NOMO-1 treated with DMSO at 0.1 percent for 48 hours (cell line): ENCODE measurements around the gene EFCAB11.

ENCODE experiments used
- DNase-seq: peaks from one replicate; lab custom pipeline; 2025; ENCODE audit not compliant: unreplicated experiment; lab: John Stamatoyannopoulos, UW

The EFCAB11 gene

GRCh38 chr14:89954070-89955021, at the start of gene EFCAB11:
TSS of gene EFCAB11 (minus strand) at chr14:89954730. CDS start at chr14:89954660, 70 bp downstream.
- DNase-seq: peak; percentile 99

GRCh38 chr14:90003526-90004307, 49.2 kb upstream of the EFCAB11 start:
- no peak for DNase-seq

DNA sequence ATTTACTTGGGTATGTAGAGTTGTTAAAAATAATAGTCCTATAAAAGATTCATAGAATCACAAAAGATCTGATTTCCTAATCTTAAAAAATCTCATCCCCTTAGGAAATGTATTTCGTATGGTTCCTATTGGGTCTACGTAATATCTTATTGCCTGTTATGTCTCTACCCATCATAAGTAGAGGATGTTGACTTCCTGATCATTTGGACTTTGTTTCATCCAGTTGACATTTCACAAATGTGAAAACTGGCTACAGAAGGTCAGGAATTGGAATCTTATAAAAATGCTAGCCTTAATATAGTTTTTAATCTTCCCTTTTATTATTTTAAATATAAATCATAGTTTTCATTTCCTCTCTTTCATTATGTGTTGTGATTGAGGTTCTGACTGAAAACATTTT, 46.4 kb upstream of the EFCAB11 start:
- DNase-seq: no peak

GRCh38 chr14:89996963-89997362, 42.4 kb upstream of the EFCAB11 start:
- no peak for DNase-seq

DNA sequence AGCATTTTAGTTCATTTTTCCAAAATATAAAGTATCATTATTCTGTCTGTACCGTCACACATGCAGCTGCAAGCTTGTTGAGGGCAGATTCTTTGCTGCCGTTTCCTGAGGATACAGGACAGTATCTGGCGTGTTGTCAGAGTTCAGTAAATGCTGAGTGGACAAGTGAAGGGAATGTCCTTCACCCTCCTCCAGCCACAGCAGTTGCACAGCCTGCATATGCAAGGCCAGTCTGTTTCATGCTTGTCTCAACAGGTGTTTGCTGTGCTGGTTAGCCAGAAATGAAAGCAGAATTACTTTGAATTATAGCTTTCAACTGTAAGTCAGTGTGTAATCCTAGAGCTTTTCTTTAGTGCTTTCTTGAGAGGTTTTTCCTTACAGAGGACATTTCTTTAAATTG, 37.7 kb upstream of the EFCAB11 start:
- DNase-seq: no peak

- no peak for DNase-seq
These were observed 36.2 kb upstream of the EFCAB11 start for GRCh38 chr14:89990623-89991275.

GRCh38 chr14:89990218-89990617, 35.7 kb upstream of the EFCAB11 start:
- no peak for DNase-seq

DNA sequence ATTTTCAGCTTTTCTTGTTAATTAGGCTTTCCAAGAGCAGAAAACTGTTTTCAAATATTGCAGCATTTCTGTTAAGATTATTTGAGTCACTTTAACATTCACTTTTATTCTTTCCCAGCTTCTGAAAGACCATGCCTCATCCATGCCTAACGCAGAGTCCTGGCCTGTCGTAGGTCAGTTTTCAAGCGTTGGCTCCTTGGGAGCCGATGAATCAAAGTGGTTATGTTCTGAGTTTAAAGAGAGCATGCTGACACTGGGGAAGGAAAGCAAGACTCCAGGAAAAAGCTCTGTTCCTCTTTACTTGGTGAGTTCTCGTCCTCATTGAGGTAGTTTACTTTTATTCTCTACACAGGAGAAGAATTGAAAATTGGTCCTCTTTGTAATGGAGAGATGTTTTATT, 34.3 kb upstream of the EFCAB11 start:
- no peak for DNase-seq

DNA sequence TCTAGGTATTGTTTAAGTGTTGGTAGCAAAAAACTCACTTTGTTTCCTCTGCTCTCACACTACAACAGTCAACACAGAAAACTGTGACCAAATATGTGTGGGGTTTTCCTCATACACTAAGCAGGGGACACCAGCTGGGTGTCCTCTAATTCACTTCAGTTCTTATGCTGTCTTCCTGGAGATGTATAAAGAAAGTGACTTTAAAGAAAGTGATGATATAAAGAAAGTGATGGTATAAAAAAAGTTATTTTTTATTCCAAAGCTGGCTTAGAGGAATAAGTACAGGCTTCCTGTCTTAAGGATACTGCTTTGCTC, 32.6 kb upstream of the EFCAB11 start:
- no peak for DNase-seq

DNA sequence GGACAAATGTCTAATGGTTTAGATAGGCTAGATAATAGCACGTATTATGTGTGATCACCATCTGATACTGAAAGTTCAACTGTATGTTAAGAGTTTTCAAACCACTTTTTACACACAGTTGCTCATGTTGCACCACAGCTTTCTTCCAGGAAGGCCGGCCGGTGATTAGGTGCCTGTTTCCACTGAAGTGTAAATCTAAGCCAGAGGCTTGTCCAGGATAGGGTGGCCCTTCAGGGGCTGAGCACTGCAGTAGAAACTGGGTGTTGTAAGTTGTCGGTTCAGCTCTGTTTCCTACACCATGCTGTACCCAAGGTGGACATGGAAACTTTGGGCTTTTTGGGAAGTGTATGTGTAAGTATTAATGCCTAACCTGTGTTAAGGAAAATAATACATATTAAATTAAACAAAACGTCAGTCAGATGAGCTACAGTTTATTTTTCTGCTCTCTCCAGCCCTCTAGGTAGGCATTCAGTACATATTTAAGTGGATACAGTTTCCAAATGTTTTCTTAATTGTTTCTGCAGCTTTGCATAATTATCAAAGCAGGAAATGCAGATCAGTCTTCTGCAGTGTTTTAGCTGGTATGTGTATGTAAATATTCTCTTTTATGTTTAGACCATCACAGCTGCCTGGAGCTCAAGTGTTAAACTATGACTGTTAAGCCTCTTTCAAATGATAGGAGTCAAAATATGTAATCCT, 32.1 kb upstream of the EFCAB11 start:
- DNase-seq: no peak

- no peak for DNase-seq
These were observed 28.8 kb upstream of the EFCAB11 start for GRCh38 chr14:89983375-89983774.

GRCh38 chr14:89978656-89979055, 24.1 kb upstream of the EFCAB11 start:
- DNase-seq: no peak

DNA sequence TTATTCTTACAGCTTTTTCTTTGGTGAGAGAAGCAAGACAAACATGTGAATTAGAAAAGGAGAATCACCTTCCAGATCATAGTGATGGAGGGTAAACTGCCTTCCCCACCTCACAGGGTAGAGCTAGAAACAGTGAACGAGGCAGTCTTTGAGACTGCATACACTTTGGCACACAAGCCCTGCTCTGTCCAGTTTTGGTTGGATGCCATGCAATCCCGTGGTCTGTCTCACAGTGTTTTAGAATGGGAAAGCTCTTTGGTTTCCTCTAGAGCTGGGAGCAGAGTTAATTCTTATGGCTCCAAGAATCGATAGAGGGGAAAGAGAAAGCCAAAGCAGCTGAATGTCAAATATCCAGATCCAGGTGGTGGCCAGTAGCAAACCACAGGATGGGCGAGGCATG, 23.1 kb upstream of the EFCAB11 start:
- no peak for DNase-seq

DNA sequence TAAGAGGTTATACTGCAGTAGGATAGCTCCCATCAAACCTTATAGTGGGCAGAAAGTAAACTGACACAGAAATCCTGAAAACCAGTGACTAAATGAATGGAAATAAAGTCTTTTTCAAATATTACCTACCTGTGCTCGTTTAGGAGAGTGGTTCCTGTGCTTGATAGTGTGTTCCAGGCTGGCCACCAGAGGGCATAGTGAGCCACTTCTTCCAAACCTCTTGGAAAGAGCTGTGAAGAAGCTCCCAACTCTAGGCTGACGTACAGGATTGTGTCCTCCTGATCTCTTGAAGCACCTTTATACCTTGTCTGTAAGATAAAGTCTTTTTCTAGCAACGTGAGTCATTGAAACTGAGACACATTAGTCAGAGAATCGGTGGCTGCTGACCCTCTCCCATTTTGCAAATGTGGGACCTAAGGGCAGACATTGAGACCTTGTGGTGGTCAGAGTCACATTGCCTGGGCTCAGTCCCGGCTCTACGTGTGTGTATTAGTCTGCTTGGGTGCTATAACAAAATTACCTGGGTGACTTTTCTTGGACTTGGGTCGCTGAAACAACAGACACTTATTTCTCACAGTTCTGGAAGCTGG, 18.8 kb upstream of the EFCAB11 start:
- peak; percentile 55 for DNase-seq

DNA sequence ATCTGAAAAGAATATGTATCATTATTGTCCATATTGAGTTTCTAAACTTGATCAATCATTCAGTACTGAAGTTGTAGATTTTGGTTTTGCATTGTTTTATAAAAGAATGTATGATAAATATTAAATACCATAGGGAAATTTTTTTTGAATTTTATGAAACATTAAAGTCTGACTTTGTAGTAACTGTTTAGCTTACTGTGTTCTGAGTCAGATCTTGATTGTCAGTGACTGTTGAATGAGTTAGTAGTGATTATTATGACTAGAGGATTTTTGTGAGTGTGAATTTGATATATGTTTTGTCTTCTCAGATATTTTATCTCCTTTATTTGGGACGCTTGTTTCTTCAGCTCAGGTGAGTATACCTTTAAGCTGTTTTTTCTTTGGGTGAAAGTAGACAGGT, 11.3 kb upstream of the EFCAB11 start:
- DNase-seq: no peak

GRCh38 chr14:89963288-89963978, 8.9 kb upstream of the EFCAB11 start:
- no peak for DNase-seq

DNA sequence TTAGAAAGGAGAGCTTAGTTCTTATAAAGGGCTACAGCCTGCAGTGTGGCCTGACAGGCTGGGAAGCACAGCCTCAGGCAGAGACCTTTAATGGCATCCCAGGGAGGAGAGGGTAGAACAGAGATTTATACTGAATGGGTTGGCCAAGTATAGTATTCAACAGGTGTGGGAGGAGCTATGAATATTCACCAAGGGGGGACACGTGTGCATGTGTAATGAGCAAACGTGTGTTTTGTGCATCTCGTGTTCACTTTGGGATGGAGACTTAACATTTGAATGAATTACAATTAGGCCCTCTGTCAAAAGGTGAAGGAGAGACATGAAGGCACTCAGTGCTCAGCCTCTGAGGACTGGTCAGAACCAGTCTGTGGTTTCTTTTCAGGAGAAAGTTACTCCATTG, 6.4 kb upstream of the EFCAB11 start:
- DNase-seq: no peak

- peak; percentile 20 for DNase-seq
These were observed 5.4 kb upstream of the EFCAB11 start for GRCh38 chr14:89959853-89960445.

- no peak for DNase-seq
These were observed 4.4 kb upstream of the EFCAB11 start for GRCh38 chr14:89958966-89959365.

GRCh38 chr14:89957791-89958190, 3.3 kb upstream of the EFCAB11 start:
- DNase-seq: no peak
